C4-2B (cell line): ENCODE measurements around the gene PLPP3.

Source experiments
- ZFX ChIP-seq: fragments of 450-650 bp; IDR thresholded peaks from 2 replicates; pipeline ENCODE4 v1.6.1; 2017
- TF ChIP-seq, protein P1 (sequence below): fragments of 450-650 bp; conservative IDR thresholded peaks from 2 replicates; pipeline ENCODE4 v1.5.1; 2017; ENCODE audit warnings: mild to moderate bottlenecking

DNA sequence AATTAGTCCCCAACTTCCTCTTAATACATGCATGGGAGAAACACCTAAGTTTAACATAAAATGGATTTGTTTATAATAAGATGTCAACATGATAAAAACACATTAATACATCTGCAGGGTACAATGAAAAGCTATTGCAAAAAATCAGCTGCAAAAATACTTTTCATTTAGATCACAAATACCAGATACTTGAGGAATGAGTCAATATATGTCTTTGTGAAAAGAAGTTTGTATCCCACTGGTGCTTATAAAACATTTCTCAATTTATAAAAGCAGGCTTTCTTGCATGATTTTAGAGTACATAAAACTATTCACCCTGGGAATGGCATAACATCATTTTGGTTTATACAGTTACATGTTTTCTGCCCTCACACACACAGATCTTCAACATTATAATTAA is 47.2 kb upstream of the PLPP3 start:
- TF ChIP-seq, protein P1, sequence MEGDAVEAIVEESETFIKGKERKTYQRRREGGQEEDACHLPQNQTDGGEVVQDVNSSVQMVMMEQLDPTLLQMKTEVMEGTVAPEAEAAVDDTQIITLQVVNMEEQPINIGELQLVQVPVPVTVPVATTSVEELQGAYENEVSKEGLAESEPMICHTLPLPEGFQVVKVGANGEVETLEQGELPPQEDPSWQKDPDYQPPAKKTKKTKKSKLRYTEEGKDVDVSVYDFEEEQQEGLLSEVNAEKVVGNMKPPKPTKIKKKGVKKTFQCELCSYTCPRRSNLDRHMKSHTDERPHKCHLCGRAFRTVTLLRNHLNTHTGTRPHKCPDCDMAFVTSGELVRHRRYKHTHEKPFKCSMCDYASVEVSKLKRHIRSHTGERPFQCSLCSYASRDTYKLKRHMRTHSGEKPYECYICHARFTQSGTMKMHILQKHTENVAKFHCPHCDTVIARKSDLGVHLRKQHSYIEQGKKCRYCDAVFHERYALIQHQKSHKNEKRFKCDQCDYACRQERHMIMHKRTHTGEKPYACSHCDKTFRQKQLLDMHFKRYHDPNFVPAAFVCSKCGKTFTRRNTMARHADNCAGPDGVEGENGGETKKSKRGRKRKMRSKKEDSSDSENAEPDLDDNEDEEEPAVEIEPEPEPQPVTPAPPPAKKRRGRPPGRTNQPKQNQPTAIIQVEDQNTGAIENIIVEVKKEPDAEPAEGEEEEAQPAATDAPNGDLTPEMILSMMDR = no peak
- no peak for TF ChIP-seq ZFX
